Kidney (tissue), 14 donors: ENCODE data around the gene HES5. TPM values are rescaled to one million over a fixed set of nuclear protein-coding genes. Genes with fewer than 3 reads are reported as not detected.

Experiments used
- DNase-seq, 5 donors: peaks; one replicate each; pipeline ENCODE4 v3.0.0-alpha.2; 2013 to 2020
- FAIRE-seq: peaks from 2 replicates; lab custom pipeline; 2012; peaks lifted over from hg19 to GRCh38; lab: Jason Lieb, UNC
- H3K27ac ChIP-seq, 2 donors: one replicate each; pipeline ENCODE4 v1.7.0; 2013; ENCODE audit warnings: low read depth in 2 of 2, low read length in 2 of 2, inconsistent platforms in 1 of 2
- H3K27me3 ChIP-seq: one replicate; pipeline ENCODE4 v1.7.1; 2013; ENCODE audit warnings: low read length, inconsistent platforms; ENCODE audit not compliant: control insufficient read depth, insufficient read depth
- H3K36me3 ChIP-seq, 3 donors: one replicate each; pipeline versions ENCODE4 v1.7.0 to v1.7.1; 2013; ENCODE audit warnings: low read length in 3 of 3, control low read depth in 1 of 3, inconsistent platforms in 1 of 3; ENCODE audit not compliant: insufficient read depth in 3 of 3, control insufficient read depth in 2 of 3
- H3K4me1 ChIP-seq, 3 donors: one replicate each; pipeline versions ENCODE4 v1.7.0 to v1.7.1; 2013; ENCODE audit warnings: low read length in 3 of 3, inconsistent platforms in 1 of 3, low read depth in 1 of 3; ENCODE audit not compliant: control insufficient read depth in 2 of 3, insufficient read depth in 2 of 3
- H3K4me3 ChIP-seq, 3 donors: one replicate each; pipeline versions ENCODE4 v1.7.0 to v1.8.1; 2013; ENCODE audit warnings: low read length in 3 of 3, control low read depth in 1 of 3, inconsistent platforms in 1 of 3
- H3K9ac ChIP-seq, 3 donors: one replicate each; pipeline versions ENCODE4 v1.7.0 to v1.7.1; 2013; ENCODE audit warnings: low read length in 3 of 3, control low read depth in 1 of 3, inconsistent platforms in 1 of 3
- H3K9me3 ChIP-seq, 3 donors: one replicate each; pipeline versions ENCODE4 v1.7.0 to v1.7.1; 2013; ENCODE audit warnings: low read length in 3 of 3, control low read depth in 1 of 3, inconsistent platforms in 1 of 3; ENCODE audit not compliant: control insufficient read depth in 2 of 3, insufficient read depth in 1 of 3
- intact Hi-C: fragments of 100-400 bp; cut with DNase I; formaldehyde crosslinking; loops from one replicate; pipeline ENCODE4 v1.11.1; 2022
- polyA plus RNA-seq: library from polyadenylated mRNA; stranded (reverse); fragments of 350-450 nt; fragmentation: Illumina TruSeq; extraction: RNeasy Lipid Tissue Mini Kit (QIAGEN cat#74804); gene quantifications from one replicate; pipeline ENCODE4 v1.2.3, GENCODE V29; 2014; ENCODE audit warnings: low read depth, low replicate concordance; ENCODE audit not compliant: insufficient read depth
- total RNA-seq: library from RNA; stranded (reverse); fragmentation: NEBNext Ultra II Directional; extraction: Animal tissue kit (Norgen Biotek cat#: 25700); gene quantifications from one replicate; pipeline ENCODE4 v1.2.1, GENCODE V29; 2021
- TF ChIP-seq, protein P1 (sequence below): IDR thresholded peaks from 3 replicates; pipeline ENCODE4 v1.5.1; 2012; ENCODE audit warnings: mild to moderate bottlenecking, moderate library complexity, borderline replicate concordance; ENCODE audit not compliant: insufficient read depth; ENCODE audit errors: extremely low read depth
- donor health status: control.
- donor health status: control.
- donor health status: control.
- donor health status: control.
- donor health status: control.
- donor health status: DM: yes; HTN: yes; CAD: no.
- donor health status: Normal renal cell carcinoma (clear cell type).

The HES5 gene
- total and polyA plus RNA-seq, 2 donors from 2014 or later: 0.44 TPM; not detected in 1

- FAIRE-seq (no peak), DNase-seq (no peak)
- Histone ChIP-seq H3K27me3 (peaks cover 10% of the 10 kb centered on the region), H3K27ac (no peak overlapping the region), H3K4me1 (peaks cover 0 to 30% (median 11%) of the 10 kb centered on the region in 3 donors), H3K4me3 (no peak overlapping the region), H3K9me3 (no peaks in the 10 kb centered on the region), H3K36me3 (peaks cover 0 to 4% (median 0%) of the 10 kb centered on the region in 3 donors), H3K9ac (no peak overlapping the region)
- TF ChIP-seq, protein P1, sequence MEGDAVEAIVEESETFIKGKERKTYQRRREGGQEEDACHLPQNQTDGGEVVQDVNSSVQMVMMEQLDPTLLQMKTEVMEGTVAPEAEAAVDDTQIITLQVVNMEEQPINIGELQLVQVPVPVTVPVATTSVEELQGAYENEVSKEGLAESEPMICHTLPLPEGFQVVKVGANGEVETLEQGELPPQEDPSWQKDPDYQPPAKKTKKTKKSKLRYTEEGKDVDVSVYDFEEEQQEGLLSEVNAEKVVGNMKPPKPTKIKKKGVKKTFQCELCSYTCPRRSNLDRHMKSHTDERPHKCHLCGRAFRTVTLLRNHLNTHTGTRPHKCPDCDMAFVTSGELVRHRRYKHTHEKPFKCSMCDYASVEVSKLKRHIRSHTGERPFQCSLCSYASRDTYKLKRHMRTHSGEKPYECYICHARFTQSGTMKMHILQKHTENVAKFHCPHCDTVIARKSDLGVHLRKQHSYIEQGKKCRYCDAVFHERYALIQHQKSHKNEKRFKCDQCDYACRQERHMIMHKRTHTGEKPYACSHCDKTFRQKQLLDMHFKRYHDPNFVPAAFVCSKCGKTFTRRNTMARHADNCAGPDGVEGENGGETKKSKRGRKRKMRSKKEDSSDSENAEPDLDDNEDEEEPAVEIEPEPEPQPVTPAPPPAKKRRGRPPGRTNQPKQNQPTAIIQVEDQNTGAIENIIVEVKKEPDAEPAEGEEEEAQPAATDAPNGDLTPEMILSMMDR: no peak
- intact Hi-C loops: no loop called here
These were observed 2.6 kb downstream of the HES5 start for GRCh38 chr1:2527556-2527860.

- H3K36me3 ChIP-seq: peaks cover 0 to 5% (median 0%) of the 10 kb centered on the region in 3 donors
- FAIRE-seq (no peak), DNase-seq (no peak)
- intact Hi-C loops: no loop called here
- H3K4me1 ChIP-seq: peaks cover 0 to 30% (median 11%) of the 10 kb centered on the region in 3 donors
- H3K27ac ChIP-seq: no peak overlapping the region
- H3K9ac ChIP-seq: no peak overlapping the region
- TF ChIP-seq, protein P1: no peak
- H3K9me3 ChIP-seq: no peaks in the 10 kb centered on the region
- peaks cover 10% of the 10 kb centered on the region for H3K27me3 ChIP-seq
- H3K4me3 ChIP-seq: no peak overlapping the region
These were observed 3.1 kb downstream of the HES5 start for GRCh38 chr1:2526824-2527555.

DNA sequence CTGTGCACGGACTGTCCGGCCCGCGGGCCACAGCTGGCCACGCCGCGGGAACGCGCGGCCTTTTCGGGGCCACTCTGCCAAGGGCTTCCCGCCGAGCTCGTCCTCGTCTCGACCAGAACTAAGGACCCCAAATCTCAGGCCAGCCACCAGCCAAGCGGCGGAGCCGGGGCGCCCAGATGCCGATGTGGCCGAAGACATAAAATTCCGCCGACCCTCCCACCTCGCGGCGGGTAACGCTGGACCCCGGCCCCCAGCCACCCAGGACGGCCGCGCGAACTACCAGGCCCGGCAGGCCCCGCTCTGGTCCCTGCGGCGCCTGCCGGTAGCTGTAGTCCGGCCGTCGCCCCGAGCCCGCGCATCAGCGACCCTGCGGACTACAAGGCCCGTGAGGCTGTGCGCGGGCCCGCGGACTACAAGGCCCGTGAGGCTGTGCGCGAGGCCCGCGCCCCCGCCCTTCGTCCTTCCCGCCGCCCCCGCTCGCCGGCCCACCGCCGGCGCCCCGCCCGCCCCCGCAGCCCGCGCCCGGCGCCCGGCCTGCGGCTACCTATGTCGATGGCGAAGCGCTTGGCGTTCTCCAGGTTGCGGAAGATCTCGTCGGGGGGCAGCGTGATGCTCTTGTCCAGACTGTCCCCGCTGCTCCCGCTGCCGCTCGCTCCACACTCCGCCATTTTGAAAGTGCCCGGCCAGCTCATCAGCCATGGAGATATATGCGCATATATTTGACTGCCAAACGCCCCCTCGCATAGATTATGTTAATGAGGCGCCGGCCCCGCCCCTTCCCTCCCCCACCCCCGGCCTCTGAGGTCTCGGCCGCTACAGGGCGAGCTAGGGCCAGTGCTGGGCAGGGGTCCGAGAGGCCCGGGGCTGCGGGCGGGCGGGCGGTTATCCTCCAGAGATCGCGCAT lies 3.9 kb downstream of the HES5 start, which contains the start of gene PANK4:
Gene PANK4, minus strand, starts transcription at position 677 of the 904 bp plus-strand sequence. Its CDS starts 9 bp downstream, at position 668.
- H3K27me3 ChIP-seq: peaks cover 4% of the 10 kb centered on the region
- H3K36me3 ChIP-seq: peaks cover 0 to 8% (median 3%) of the 10 kb centered on the region in 3 donors
- H3K4me3 ChIP-seq: peak within 1 kb of the TSS; percentile 67 to 72 (median 70)
- no peak for FAIRE-seq
- TF ChIP-seq, protein P1: peak; percentile 11
- peaks cover 0 to 29% (median 11%) of the 10 kb centered on the region in 3 donors for H3K4me1 ChIP-seq
- intact Hi-C loops: no loop called here
- DNase-seq: peak; percentile 93 to 98 (median 96)
- no peaks in the 10 kb centered on the region for H3K9me3 ChIP-seq
- peak within 1 kb of the TSS; percentile 80 to 81 for H3K27ac ChIP-seq
- H3K9ac ChIP-seq: peak within 1 kb of the TSS; percentile 32 to 72 (median 33)
